ENCODE data around the gene LTB4R2.

GRCh38 chr14:24347134-24347533 lies 37.2 kb downstream of the LTB4R2 start:
- TF ChIP-seq CTCF (IDR thresholded peaks at IDR 0.05; ENCODE audit: extremely low read depth in 1 of 2, insufficient read depth in 1 of 2, low read depth in 1 of 2, low read length in 2 of 2) (no peak), POLR2AphosphoS5 (IDR thresholded peaks at IDR 0.05; ENCODE audit: insufficient read depth, low read depth, low read length) (no peak), MAX (IDR thresholded peaks at IDR 0.05; ENCODE audit: insufficient read depth, insufficient read length) (no peak), JUN (IDR thresholded peaks at IDR 0.05; ENCODE audit: borderline replicate concordance, insufficient read depth, insufficient read length, low read depth) (no peak), POLR2A (IDR thresholded peaks at IDR 0.05; ENCODE audit: low read depth, low read length) (no peak), EZH2 (IDR thresholded peaks at IDR 0.05; ENCODE audit: borderline replicate concordance, low read depth, low read length, severe bottlenecking) (no peak), MYC (IDR thresholded peaks at IDR 0.05; ENCODE audit: low read depth, low read length) (no peak), FOS (IDR thresholded peaks at IDR 0.05; ENCODE audit: borderline replicate concordance, insufficient read depth, low read length) (no peak)

All from endothelial cell of umbilical vein (primary cell).